Measurements from ENCODE around the gene AQP4. TPM values are rescaled to one million over a fixed set of nuclear protein-coding genes. Genes with fewer than 3 reads are reported as not detected.

AQP4 gene
- total RNA-seq, 3 donors from 2014 or later (not counting 1 experiment from before 2014, with no cell fraction given) = not detected

DNA sequence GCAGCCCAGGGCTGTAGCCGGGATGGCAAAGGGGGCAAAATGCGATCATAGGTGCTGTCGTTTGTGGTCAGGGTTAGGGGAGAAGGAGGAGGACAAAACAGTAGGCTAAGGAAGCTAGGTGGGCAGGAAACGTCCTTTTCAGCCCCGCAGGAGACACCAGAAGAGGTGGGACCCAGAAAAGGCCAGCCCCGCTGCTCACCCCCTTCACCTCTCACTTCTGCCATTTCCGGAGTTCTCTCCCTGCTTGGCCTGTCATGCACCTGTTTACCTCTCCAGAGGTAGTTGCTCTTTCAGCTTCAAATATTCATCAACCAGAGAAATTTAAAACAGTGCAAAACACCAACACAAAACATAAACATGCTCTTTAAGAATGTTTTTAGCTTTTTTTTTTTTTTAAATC, 849 bp downstream of the AQP4 start:
- no peak overlapping the region for H3K4me3 Mint-ChIP-seq
- no peak overlapping the region for H3K27ac Mint-ChIP-seq
- TF ChIP-seq, protein P1, sequence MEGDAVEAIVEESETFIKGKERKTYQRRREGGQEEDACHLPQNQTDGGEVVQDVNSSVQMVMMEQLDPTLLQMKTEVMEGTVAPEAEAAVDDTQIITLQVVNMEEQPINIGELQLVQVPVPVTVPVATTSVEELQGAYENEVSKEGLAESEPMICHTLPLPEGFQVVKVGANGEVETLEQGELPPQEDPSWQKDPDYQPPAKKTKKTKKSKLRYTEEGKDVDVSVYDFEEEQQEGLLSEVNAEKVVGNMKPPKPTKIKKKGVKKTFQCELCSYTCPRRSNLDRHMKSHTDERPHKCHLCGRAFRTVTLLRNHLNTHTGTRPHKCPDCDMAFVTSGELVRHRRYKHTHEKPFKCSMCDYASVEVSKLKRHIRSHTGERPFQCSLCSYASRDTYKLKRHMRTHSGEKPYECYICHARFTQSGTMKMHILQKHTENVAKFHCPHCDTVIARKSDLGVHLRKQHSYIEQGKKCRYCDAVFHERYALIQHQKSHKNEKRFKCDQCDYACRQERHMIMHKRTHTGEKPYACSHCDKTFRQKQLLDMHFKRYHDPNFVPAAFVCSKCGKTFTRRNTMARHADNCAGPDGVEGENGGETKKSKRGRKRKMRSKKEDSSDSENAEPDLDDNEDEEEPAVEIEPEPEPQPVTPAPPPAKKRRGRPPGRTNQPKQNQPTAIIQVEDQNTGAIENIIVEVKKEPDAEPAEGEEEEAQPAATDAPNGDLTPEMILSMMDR (IDR thresholded peaks at IDR 0.05) = no peak
- H3K36me3 Mint-ChIP-seq = no peaks in the 10 kb centered on the region
- no peak for DNase-seq
- 58% methylated on average over 7 of the region's 7 CpGs for WGBS (ENCODE audit: insufficient coverage)
- no peaks in the 10 kb centered on the region for H3K9me3 ChIP-seq (ENCODE audit: control insufficient read depth, insufficient read depth, low read length)
- H3K27me3 Mint-ChIP-seq (ENCODE audit: low read depth in 2 of 2) = peaks cover 9 to 13% of the 10 kb centered on the region in 2 donors
- no peak for ATAC-seq
- H3K4me3 ChIP-seq (ENCODE audit: low read length) = no peak overlapping the region
- peaks cover 0 to 2% of the 10 kb centered on the region in 2 donors for H3K9me3 Mint-ChIP-seq
- intact Hi-C loops (cut with micrococcal nuclease) = loop anchor here (10.0 kb wide), 1 partner anchor 60 kb away; no protein-coding TSS in a partner anchor
- no peaks in the 10 kb centered on the region for H3K4me1 ChIP-seq (ENCODE audit: control insufficient read depth, insufficient read depth, low read length)
- H3K36me3 ChIP-seq (ENCODE audit: control insufficient read depth, insufficient read depth, low read length) = no peaks in the 10 kb centered on the region
- H3K27me3 ChIP-seq (ENCODE audit: control insufficient read depth, insufficient read depth, low read length) = no peaks in the 10 kb centered on the region
- H3K4me1 Mint-ChIP-seq = no peaks in the 10 kb centered on the region
- no peak overlapping the region for H3K27ac ChIP-seq (ENCODE audit: low read length)

DNA sequence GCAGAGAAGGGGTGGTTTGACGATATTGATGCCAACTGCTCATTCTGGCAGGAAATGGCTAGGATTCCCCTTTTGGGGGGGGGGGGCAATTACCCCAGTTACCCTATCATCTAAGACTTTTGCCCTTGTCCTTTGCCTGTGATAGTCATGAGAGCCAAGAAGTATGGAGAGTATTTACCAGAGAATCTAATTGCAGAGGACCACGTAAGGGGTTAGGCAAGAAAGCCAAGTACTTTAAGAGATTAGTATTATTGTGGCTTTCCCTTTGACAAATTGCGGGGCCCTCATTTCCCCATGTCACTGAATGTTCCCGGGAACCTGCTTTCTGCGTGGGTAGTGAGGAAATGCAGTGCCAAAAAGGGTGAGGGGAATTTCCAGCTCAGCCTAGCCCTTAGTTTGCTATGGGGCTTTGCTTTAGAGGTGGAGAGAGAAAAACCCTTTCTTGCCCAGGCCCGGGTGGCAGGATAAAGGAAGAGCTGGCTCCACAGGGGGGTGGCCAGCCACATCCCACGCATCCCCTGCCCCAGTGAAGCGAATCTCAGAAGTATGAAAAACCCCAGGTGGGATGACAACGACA, 1.5 kb downstream of the AQP4 start:
- intact Hi-C loops (cut with micrococcal nuclease) = loop anchor here (10.0 kb wide), 1 partner anchor 59 kb away; no protein-coding TSS in a partner anchor
- Histone ChIP-seq H3K9me3 (ENCODE audit: control insufficient read depth, insufficient read depth, low read length) (no peaks in the 10 kb centered on the region), H3K36me3 (ENCODE audit: control insufficient read depth, insufficient read depth, low read length) (no peaks in the 10 kb centered on the region), H3K27ac (ENCODE audit: low read length) (no peak overlapping the region), H3K4me3 (ENCODE audit: low read length) (no peak overlapping the region), H3K4me1 (ENCODE audit: control insufficient read depth, insufficient read depth, low read length) (no peaks in the 10 kb centered on the region), H3K27me3 (ENCODE audit: control insufficient read depth, insufficient read depth, low read length) (no peaks in the 10 kb centered on the region)
- H3K4me3 Mint-ChIP-seq = no peak overlapping the region
- H3K27ac Mint-ChIP-seq = no peak overlapping the region
- DNase-seq (no peak), ATAC-seq (no peak)
- H3K27me3 Mint-ChIP-seq (ENCODE audit: low read depth in 2 of 2) = peaks cover 9 to 13% of the 10 kb centered on the region in 2 donors
- H3K4me1 Mint-ChIP-seq = no peaks in the 10 kb centered on the region
- WGBS (ENCODE audit: insufficient coverage) = 28% methylated on average over 9 of the region's 9 CpGs
- TF ChIP-seq, protein P1 (IDR thresholded peaks at IDR 0.05) = no peak
- H3K9me3 Mint-ChIP-seq = peaks cover 0 to 2% of the 10 kb centered on the region in 2 donors
- no peaks in the 10 kb centered on the region for H3K36me3 Mint-ChIP-seq

DNA sequence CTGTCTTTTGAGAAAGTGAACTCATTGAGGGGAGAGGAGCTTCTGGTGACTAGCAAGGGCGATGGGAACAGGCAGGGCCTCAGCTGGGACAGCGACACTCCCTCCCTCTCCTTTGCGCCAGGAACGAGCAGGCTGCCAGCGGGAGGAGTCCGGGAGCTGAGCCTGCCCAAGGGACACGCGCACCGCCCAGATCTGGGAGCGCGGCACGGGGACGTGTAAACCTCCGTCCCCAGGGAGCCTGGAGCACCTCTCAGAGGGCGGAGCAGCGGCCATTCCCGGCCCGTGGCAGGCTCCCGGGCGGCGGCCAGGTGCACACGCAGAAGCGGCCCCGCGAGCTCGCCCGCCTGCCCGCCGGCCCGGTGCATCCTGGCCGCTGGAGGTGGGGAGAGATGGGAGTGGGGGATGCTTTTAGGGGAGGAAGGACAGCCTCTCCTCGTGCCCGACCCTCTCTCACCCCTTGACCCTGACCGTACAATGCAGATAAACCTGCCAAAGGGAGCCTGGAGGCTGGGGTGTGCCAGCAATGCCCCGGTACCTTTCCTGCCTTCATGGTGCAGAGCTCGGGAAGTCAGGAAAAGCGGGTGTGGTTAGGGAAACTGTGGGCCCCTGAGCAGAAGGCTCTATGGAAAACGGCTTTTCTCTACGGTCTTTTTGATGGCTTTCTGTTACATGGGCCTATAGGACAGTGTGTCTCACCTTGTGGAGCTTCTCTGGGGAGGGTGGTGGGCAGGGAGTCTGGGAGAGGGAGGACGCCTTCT, 2.2 kb downstream of the AQP4 start:
- Mint-ChIP-seq H3K27me3 (ENCODE audit: low read depth in 2 of 2) (peaks cover 9 to 13% of the 10 kb centered on the region in 2 donors), H3K27ac (no peak overlapping the region), H3K36me3 (no peaks in the 10 kb centered on the region), H3K9me3 (peaks cover 0 to 2% of the 10 kb centered on the region in 2 donors), H3K4me3 (no peak overlapping the region), H3K4me1 (no peaks in the 10 kb centered on the region)
- intact Hi-C loops (cut with micrococcal nuclease) = loop anchor here (10.0 kb wide), 1 partner anchor 58 kb away; no protein-coding TSS in a partner anchor
- DNase-seq (no peak), ATAC-seq (no peak)
- Histone ChIP-seq H3K4me1 (ENCODE audit: control insufficient read depth, insufficient read depth, low read length) (no peaks in the 10 kb centered on the region), H3K36me3 (ENCODE audit: control insufficient read depth, insufficient read depth, low read length) (no peaks in the 10 kb centered on the region), H3K4me3 (ENCODE audit: low read length) (no peak overlapping the region), H3K9me3 (ENCODE audit: control insufficient read depth, insufficient read depth, low read length) (no peaks in the 10 kb centered on the region), H3K27me3 (ENCODE audit: control insufficient read depth, insufficient read depth, low read length) (no peaks in the 10 kb centered on the region), H3K27ac (ENCODE audit: low read length) (no peak overlapping the region)
- WGBS (ENCODE audit: insufficient coverage) = 11% methylated on average over 40 of the region's 40 CpGs
- TF ChIP-seq, protein P1 (IDR thresholded peaks at IDR 0.05) = no peak
